Ramos (cell line): Measurements from ENCODE around the gene PFKFB3.
"Not testable (repeated sequence)": the region's sequence is repeated elsewhere in the genome, so short reads cannot be mapped to it uniquely, and the experiment has no call there.

Experiments
- in situ Hi-C: fragments of 300-500 bp; cut with MboI; formaldehyde crosslinking; loops from one replicate; pipeline ENCODE4 v1.14.3; 2022; ENCODE audit warnings: low sequenced_read_pairs; ENCODE audit not compliant: unreplicated experiment

Gene PFKFB3

DNA sequence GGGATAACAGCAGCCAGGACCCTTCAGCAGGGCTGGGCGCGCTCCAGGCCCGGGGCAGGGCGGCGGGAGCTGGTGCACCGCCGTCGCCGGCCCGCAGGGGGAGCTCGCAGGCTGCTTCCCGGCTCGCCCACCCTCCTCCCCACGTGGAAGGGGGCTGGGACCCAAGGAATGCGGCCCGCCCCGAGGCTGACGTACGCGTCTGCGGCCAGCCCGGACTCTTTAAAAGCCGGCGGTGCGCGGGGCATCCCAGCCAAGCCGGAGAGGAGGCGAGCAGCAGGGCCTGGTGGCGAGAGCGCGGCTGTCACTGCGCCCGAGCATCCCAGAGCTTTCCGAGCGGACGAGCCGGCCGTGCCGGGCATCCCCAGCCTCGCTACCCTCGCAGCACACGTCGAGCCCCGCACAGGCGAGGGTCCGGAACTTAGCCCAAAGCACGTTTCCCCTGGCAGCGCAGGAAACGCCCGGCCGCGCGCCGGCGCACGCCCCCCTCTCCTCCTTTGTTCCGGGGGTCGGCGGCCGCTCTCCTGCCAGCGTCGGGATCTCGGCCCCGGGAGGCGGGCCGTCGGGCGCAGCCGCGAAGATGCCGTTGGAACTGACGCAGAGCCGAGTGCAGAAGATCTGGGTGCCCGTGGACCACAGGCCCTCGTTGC is at the start of gene PFKFB3:
Gene PFKFB3, plus strand, starts transcription at position 249 of the 647 bp plus-strand sequence. Its CDS starts 329 bp downstream, at position 578.
- in situ Hi-C loops = loop anchor here (5.0 kb wide), 1 partner anchor 199 kb away; no protein-coding TSS in a partner anchor

DNA sequence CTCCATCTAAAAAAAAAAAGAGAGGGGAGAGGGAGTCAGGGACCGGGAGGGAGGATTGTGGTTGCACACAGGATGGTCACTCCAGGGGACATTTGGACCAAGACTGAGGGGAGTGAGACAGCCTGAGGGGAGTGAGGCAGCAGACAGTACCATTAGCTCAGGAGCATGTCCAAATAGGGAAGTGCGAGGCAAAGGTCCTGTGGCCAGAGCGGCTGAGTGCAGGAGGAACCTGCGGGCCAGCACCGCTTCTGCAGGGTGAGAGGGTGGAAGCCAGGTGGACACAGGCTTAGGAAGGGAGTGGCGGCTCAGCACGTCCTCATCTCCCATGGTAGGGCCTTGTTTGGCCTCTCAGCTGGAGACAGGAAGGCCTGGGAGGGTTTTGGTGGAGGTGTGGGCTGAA is 48.9 kb upstream of the PFKFB3 start:
- in situ Hi-C loops = no loop called here

GRCh38 chr10:6154566-6154965 is 48.2 kb upstream of the PFKFB3 start:
- in situ Hi-C loops = no loop called here

DNA sequence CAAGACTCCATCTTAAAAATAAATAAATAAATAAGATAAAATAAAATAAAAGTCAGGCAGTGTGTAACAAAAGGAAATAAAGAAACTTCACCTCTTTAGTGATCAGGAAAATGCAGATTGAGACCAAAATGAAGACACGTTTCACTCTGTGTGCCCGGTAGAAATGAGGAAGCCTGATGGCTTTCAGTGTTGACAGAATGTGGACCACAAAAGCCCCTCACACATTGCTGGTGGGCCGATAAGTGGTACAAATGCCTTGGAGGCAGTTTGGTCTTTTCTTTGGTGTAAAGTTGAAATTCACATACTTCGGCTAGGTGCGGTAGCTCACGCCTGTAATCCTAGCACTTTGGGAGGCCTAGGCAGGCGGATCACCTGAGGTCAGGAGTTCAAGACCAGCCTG is 44.5 kb upstream of the PFKFB3 start:
- in situ Hi-C loops = no loop called here

DNA sequence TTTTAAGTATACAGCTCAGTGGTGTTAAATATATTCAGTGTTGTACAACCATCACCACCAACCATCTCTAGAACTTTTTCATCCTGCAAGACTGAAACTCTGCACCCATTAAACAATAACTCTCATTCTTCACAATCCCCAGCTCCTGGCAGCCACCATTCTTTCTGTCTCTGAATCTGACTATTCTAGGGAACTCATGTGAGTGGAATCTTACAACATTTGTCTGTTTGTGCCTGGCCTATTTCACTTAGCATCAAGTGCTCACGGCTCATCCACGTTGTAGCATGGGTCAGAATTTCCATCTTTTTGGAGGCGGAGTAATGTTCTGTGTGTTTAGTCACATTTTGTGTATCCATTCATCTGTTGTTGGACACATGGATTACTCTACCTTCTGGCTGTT is 40.8 kb upstream of the PFKFB3 start:
- in situ Hi-C loops = no loop called here

GRCh38 chr10:6162589-6163356 is 40.0 kb upstream of the PFKFB3 start:
- in situ Hi-C loops = no loop called here

DNA sequence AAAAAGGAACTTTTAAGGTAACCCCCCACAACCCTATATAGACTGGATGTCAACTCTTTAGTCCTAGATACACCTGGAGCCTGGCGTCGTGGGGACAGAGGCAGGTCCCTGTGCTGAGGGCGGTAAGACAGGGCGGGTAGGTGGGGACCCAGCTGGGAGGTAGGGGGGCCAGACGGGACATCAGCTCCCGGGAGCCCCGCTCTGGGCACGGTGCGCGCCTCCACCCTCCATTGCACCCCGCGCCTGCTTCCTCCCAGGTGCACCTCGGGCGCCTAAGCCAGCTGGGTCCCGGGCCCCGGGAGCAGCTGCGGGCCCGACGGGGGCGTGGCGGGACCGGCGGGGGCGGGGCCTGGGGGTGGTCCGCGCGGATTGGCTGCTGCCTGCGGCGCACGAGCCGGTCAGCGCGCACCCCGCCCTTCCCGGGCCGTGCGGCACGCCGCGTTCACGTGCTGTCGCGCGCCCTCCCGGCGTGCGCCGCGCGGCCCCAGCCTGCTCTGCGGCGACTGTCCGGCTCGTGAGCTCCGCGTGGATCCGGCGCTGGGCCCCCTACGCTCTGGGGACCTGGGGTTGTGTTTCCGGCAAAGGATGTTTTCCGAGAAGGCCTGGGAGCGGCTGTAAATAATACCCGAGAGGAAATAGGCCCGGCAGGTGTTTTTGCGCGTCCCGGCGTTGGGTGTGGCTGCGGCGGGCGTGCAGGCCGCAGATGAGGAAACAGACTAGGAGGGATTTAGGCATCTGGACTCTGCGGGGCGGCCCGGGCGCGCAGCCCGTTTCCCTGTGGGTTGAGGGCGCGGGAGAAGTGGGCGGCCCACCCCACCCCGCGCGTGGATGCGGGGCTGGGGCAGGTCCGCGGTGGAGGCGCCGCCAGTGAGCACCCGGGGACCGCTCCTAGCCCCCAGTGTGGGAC is 39.1 kb upstream of the PFKFB3 start:
- in situ Hi-C loops = no loop called here

DNA sequence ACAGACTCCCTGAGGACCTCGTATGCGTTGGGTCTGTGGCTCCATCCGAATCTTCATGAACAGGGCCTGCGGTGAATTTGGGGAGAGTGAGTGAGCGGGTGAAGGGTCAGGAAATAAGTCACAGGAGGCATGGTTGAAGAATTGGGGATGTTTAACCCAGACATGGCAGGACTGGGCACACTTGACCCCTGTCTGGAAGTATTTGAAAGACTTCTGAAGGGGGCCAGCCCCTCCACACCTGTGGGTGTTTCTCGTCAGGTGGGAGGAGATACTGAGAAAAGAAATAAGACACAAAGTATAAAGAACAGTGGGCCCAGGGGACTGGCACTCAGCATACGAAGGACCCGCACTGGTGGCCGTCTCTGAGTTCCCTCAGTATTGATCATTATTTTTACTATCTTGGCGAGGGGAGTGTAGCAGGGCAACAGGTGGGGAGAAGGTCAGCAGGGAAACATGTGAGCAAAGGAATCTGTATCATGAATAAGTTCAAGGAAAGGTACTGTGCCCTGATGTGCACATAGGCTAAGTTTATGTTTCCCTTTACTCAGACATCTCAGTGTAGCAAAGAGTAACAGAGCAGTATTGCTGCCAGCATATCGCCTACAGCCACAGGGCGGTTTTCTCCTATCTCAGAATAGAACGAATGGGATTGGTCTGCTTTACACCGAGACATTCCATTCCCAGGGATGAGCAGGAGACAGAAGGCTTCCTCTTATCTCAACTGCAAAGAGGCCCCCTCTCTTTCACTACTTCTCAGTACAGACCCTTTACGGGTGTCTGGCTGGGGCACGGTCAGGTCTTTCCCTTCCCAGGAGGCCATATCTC is 38.2 kb upstream of the PFKFB3 start:
- in situ Hi-C loops = no loop called here

GRCh38 chr10:6165221-6165725 is 37.5 kb upstream of the PFKFB3 start:
- in situ Hi-C loops = no loop called here

DNA sequence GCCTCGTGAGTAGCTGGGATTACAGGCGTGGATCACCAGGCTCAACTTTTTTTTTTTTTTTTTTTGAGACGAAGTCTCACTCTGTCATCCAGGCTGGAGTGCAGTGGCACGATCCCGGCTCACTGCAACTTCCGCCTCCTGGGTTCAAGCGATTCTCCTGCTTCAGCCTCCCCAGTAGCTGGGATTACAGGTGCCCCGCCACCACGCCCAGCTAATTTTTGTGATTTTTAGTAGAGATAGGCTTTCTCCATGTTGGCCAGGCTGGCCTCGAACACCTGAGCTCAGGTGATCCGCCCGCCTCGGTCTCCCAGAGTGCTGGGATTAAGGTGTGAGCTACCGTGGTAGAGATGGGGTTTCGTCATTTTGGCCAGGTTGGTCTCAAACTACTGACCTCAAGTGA is 36.8 kb upstream of the PFKFB3 start:
- in situ Hi-C loops = not testable (repeated sequence)

- in situ Hi-C loops = no loop called here
Observed at GRCh38 chr10:6167456-6167855, 35.3 kb upstream of the PFKFB3 start.

DNA sequence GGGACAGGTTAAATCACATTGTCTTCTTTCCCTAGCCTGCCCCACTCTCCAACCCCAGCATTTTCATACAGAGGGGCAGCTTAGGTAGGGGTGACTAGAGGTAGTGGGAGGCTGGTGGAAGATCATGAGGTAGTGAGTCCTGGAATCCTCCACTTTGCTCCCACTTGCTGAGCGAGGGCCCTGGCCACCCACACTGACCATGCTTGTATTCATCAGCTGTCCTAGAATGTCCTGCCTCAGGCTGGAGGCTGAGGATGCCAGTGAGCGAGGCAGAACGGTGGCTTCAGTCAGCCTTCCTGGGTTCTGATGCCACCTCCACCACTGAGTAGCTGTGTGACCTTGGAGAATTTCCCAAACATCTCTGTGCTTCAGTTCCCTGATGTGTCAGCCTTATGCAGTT is 34.6 kb upstream of the PFKFB3 start:
- in situ Hi-C loops = no loop called here

- in situ Hi-C loops = no loop called here
Observed at GRCh38 chr10:6170638-6171037, 32.1 kb upstream of the PFKFB3 start.

DNA sequence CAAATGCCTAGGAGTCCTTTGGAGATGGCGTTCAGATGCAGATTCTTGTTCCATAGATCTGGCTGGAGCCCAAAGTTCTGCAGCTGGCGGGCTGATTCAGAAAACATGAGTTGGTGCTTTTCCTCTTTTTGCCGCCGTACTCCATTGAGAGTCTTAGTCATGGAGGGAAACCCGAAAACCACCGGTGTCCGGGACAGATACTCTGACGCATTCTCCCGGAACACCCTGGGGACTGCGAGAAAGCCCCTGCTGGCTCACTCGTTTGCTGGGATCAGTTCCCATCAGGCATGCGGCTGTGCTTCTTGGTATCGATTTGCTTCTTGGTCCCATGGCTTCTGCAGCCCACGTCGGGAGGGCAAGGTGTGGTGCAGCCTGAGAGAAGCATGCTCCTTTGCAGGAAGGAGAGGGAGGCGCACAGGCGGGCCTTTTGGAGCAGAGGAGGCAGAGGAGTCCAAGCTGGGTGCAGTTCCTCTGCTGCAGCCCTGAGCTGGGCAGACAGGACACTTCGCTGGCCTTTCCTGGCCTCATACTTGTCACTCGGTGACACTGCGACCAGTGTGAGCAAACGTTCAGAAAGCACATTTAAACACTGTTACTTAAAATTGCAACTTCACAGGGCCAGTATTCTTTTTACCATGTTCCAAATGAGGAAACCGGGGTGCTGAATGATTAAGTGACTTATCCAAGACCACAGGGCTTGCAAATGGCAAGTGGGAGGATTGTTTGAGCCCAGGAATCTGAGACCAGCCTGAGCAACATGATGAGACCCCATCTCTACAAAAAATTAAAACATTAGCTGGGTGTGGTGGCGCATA is 30.6 kb upstream of the PFKFB3 start:
- in situ Hi-C loops = no loop called here

DNA sequence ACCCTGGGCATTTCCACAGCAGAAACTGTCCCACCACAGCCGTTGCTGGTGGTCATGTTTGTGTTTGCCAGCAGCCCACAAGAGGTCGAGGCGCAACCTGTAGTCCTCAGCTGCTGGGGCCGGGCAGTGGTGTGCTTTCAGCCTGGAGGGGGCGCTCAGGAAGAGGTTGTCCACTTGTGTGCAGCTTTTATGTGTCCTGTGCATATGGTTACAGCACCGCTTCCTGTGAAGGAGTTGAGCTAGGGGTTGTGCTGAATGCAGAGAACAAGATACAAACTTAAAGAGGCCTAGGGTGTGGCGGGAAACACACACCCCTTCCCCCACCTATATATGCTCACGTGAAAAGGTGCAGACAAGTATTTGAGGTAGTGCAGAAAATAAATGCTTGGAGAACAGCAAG is 29.5 kb upstream of the PFKFB3 start:
- in situ Hi-C loops = no loop called here

- in situ Hi-C loops = no loop called here
Observed at GRCh38 chr10:6174201-6174874, 28.4 kb upstream of the PFKFB3 start.

GRCh38 chr10:6175329-6176055 is 27.2 kb upstream of the PFKFB3 start:
- in situ Hi-C loops = no loop called here
